ENCODE measurements around the gene FAF2.
"Not testable (repeated sequence)": the region's sequence is repeated elsewhere in the genome, so short reads cannot be mapped to it uniquely, and the experiment has no call there.

Gene FAF2

DNA sequence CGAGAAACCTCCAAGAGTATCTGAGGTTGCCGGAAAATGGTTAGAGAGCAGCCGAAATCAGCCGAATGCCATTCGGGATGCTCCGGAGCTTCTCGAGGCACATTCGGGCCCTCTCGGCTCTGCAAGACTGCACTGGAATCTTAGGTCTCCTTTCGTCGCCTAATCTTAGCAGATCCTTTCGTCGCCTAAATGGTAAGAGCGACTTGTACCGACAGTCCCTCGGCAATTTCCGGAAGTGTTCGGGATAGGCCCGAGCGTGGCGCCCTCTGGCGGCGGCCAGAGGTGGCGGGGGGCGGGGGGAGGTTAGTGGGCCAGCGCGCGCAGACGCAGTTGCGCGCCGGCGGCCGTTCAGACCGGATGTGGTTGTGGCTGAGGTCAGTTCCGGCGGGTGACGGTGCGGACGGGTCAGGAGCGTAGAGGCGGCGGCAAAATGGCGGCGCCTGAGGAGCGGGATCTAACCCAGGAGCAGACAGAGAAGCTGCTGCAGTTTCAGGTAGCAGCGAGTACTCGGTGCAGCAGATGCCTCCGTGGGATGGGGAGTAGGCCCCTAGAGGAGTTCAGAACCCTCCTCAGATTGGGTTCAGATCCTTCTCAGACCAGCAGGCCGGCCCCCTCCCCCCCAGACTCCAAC, at the start of gene FAF2:
Gene FAF2, plus strand, starts transcription at position 408 of the 631 bp plus-strand sequence. Its CDS starts 23 bp downstream, at position 431.
- peak; percentile 98 for DNase-seq (ENCODE audit: low spot score)

DNA sequence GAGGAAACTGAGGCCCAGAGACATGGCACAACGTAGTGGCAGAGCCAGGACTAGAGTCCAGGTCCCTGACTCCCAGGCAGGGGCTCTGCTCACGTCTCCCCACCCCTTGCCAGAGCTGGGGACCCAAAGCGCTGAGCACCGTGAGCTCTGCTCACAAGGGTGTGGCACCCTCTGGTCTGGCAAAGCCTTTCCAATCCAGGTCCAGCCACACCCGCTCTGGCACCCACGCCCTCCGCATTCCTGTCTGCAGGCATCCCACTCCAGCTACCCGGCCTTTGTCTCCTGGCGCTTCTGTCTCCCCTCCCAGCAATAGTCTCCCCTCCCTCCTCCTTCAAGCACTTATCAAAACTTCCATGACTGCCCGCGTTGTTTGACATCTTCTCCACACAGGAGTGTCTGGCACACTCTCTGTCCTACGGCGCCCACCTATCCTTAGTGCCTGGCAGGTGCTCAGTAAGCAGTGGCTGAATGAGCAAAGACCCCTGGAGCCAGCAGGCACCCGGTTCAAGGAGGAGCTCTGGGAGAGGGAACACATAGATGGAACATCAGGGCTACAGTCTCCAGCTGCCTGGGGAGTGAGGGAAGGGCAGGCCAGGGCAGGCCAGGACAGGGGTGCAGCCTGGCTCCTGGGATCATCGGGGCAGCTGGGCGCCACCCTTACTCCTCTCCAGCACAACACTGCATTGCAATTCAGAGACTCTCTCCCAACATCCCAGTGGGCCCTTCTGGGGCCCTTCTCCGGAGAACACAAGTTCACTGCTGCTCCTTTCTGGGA, 47.6 kb upstream of the FAF2 start:
- DNase-seq (ENCODE audit: low spot score), result peak; percentile 88

- DNase-seq (ENCODE audit: low spot score), result no peak
These were observed 46.6 kb upstream of the FAF2 start for GRCh38 chr5:176401281-176402205.

GRCh38 chr5:176405656-176406435, 42.3 kb upstream of the FAF2 start:
- DNase-seq (ENCODE audit: low spot score), result no peak

GRCh38 chr5:176406436-176407052, 41.6 kb upstream of the FAF2 start:
- DNase-seq (ENCODE audit: low spot score), result no peak

- no peak for DNase-seq (ENCODE audit: low spot score)
These were observed 40.5 kb upstream of the FAF2 start for GRCh38 chr5:176407456-176408251.

DNA sequence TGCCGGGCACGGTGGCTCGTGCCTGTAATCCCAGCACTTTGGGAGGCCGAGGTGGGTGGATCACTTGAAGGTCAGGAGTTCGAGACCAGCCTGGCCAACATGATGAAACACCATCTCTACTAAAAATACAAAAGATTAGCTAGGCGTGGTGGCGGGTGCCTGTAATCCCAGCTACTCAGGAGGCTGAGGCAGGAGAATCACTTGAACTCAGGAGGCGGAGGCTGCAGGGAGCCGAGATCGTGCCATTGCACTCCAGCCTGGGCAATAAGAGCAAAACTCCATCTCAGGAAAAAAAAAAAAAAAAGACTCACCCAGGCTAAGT, 40.0 kb upstream of the FAF2 start:
- not testable (repeated sequence) for DNase-seq (ENCODE audit: low spot score)

- DNase-seq (ENCODE audit: low spot score), result no peak
These were observed 39.6 kb upstream of the FAF2 start for GRCh38 chr5:176408590-176408989.

- DNase-seq (ENCODE audit: low spot score), result no peak
These were observed 38.4 kb upstream of the FAF2 start for GRCh38 chr5:176409765-176410164.

GRCh38 chr5:176410486-176411180, 37.6 kb upstream of the FAF2 start:
- peak; percentile 38 for DNase-seq (ENCODE audit: low spot score)

GRCh38 chr5:176412517-176413254, 35.5 kb upstream of the FAF2 start:
- no peak for DNase-seq (ENCODE audit: low spot score)

DNA sequence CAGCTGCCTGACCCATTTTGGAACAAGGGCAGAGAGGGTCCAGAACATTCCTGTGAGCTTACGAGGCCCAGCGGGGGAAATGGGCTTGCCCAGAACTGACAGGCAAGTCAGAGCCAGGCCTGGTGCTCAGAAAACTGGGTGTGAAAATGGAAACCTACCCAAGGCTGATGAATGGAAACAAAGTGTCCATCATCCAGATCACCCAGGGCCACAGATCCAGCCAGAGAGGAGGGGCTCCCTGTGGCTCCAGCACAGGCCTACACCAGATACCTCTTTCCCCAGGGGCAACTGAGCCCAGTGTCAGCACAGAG, 35.0 kb upstream of the FAF2 start:
- DNase-seq (ENCODE audit: low spot score), result no peak

- DNase-seq (ENCODE audit: low spot score), result no peak
These were observed 34.4 kb upstream of the FAF2 start for GRCh38 chr5:176413709-176414191.

- no peak for DNase-seq (ENCODE audit: low spot score)
These were observed 33.5 kb upstream of the FAF2 start for GRCh38 chr5:176414704-176415103.

DNA sequence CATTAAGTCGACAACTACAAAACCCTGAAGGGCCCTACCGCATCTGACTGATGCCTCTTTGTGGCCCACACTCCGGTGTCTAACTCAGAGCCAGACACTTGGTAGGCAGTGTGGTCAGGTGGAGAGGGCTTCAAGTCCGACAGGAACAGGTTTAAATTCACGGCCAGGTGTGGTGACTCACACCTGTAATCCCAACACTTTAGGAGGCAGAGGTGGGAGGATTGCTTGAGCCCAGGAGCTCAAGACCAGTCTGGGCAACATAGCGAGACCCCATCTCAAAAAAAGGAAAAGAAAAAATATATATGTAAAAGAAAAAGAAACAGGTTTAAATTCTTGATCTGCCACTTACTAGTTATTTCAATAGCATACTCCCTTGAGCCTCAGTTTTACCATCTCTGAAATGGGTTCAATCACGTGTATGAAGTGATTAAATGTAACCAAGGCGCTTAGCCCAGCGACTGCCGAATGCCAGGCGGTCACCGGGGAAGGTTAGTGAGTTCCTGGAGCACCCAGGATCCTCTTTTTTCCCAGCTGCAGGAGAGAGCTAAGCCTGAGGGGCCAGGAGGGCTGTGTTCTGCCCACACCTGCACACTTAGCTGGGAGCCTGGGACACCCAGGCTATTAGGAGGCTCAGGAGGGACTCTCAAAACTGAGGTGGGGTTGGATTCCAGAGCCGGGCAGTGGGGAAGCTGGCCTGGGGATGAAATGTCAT, 32.8 kb upstream of the FAF2 start:
- no peak for DNase-seq (ENCODE audit: low spot score)

GRCh38 chr5:176415952-176416924, 31.9 kb upstream of the FAF2 start, which contains the start of gene CLTB:
Gene CLTB, minus strand, starts transcription at chr5:176416539. Its CDS starts 176 bp downstream, at chr5:176416363.
- peak; percentile 97 for DNase-seq (ENCODE audit: low spot score)

GRCh38 chr5:176416965-176417364, 31.2 kb upstream of the FAF2 start:
- DNase-seq (ENCODE audit: low spot score), result no peak

Measured in LoVo (cell line).